Neural progenitor cell (in vitro differentiated cells): ENCODE data around the gene HEPACAM2.

Experiments used
- EZH2 ChIP-seq: fragments of 200-600 bp; sonication (generic); IDR thresholded peaks from 2 replicates; pipeline ENCODE4 v1.6.1; 2017; ENCODE audit warnings: antibody characterized with exemption, mild to moderate bottlenecking, moderate library complexity
- EZH2phosphoT487 ChIP-seq: fragments of 200-600 bp; sonication (generic); IDR thresholded peaks from 2 replicates; pipeline ENCODE4 v1.6.1; 2017; ENCODE audit warnings: antibody characterized with exemption
- TF ChIP-seq, protein P1 (sequence below): fragments of 200-600 bp; sonication (generic); IDR thresholded peaks from 2 replicates; pipeline ENCODE4 v1.5.1; 2017; ENCODE audit warnings: antibody characterized with exemption, mild to moderate bottlenecking

DNA sequence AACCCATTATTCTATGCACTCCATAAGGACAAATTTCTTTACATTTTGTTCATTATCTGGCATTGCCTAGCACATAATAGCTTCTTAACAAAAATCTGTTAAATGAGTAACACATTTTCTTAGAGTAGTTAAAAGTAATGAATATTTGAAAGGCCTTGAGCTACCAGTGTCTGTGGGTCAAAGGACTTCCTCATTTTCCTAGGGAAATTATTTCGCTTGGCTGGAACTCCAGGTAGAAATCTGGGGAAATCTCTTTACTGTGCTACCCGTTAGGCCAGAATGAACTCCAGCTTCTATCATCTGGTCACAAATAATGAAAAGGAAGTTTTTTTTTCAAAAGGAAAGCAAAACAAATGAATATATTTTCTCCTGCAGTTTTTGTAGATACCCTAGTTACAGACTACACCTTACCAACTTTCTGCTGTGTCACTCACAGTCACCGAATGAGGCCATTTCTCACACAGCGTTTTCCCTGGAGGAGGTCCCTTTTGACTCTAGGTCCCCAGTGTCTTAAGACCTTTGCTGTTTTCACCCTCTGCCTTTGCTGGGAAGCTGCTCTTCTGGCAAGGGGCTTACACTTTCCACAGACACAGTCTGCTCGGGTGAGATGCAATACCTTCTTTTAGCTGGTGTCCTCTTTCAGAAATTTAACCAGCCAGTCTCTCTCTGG, 79.7 kb downstream of the HEPACAM2 start:
- TF ChIP-seq, protein P1, sequence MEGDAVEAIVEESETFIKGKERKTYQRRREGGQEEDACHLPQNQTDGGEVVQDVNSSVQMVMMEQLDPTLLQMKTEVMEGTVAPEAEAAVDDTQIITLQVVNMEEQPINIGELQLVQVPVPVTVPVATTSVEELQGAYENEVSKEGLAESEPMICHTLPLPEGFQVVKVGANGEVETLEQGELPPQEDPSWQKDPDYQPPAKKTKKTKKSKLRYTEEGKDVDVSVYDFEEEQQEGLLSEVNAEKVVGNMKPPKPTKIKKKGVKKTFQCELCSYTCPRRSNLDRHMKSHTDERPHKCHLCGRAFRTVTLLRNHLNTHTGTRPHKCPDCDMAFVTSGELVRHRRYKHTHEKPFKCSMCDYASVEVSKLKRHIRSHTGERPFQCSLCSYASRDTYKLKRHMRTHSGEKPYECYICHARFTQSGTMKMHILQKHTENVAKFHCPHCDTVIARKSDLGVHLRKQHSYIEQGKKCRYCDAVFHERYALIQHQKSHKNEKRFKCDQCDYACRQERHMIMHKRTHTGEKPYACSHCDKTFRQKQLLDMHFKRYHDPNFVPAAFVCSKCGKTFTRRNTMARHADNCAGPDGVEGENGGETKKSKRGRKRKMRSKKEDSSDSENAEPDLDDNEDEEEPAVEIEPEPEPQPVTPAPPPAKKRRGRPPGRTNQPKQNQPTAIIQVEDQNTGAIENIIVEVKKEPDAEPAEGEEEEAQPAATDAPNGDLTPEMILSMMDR, result no peak
- TF ChIP-seq EZH2 (no peak), EZH2phosphoT487 (no peak)
